ENCODE results near the gene LMNA. TPM values are rescaled to one million over a fixed set of nuclear protein-coding genes. Genes with fewer than 3 reads are reported as not detected.

Gene LMNA
- total RNA-seq, 1 donor: 694 TPM

DNA sequence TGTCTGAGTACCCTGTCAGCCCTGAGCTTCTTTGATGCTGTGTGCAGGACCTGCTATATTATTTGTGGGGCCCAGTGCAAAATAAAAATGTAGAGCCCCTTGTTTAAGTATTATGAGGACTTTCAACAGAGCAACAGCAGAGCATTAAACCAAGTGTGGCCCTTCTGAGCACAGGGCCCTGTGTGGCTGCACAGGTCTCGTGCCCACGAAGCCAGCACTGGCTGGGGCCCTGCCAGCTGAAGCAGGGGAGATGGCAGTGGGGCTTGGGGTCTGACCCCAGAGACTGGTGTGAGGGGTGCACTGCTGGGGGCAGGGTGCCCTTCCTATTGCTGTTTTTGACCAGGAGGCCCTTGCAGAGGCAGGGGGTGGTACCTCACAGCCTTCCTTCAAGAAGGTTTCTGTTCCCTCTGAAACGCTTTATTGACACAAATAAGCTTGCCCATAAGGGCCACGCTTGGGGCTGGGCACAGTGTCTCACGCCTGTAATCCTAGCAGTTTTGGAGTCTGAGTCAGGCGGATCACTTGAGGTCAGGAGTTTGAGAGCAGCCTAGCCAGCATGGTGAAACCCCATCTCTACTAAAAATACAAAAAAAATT is 36.7 kb downstream of the LMNA start:
- TF ChIP-seq, protein P1, sequence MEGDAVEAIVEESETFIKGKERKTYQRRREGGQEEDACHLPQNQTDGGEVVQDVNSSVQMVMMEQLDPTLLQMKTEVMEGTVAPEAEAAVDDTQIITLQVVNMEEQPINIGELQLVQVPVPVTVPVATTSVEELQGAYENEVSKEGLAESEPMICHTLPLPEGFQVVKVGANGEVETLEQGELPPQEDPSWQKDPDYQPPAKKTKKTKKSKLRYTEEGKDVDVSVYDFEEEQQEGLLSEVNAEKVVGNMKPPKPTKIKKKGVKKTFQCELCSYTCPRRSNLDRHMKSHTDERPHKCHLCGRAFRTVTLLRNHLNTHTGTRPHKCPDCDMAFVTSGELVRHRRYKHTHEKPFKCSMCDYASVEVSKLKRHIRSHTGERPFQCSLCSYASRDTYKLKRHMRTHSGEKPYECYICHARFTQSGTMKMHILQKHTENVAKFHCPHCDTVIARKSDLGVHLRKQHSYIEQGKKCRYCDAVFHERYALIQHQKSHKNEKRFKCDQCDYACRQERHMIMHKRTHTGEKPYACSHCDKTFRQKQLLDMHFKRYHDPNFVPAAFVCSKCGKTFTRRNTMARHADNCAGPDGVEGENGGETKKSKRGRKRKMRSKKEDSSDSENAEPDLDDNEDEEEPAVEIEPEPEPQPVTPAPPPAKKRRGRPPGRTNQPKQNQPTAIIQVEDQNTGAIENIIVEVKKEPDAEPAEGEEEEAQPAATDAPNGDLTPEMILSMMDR (IDR thresholded peaks at IDR 0.05; ENCODE audit: insufficient read depth, low read depth, low read length): no peak
- H3K4me3 ChIP-seq (ENCODE audit: low read depth, low read length): no peak overlapping the region
- DNase-seq (ENCODE audit: low read depth): peak; percentile 67

DNA sequence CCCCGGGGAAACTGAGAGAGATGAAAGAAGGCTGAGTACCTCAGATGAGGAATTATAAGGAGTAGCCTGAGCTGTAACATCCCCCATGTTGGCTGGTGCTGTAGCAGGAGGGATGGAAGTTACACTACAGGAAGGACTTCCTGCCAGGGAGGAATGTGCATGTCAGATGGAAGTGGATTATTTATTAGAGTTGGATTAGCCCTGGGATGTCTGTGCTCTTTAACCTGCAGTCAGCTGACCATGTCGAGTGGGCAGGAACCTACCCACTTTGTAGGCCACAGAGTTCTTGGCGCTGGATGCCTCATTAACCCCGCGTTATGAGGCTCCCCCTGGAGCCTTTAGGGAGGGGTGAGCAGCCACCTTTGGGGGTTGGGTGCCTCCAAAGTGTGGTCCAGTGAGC is 38.1 kb downstream of the LMNA start:
- H3K4me3 ChIP-seq (ENCODE audit: low read depth, low read length): no peak overlapping the region
- TF ChIP-seq, protein P1 (IDR thresholded peaks at IDR 0.05; ENCODE audit: insufficient read depth, low read depth, low read length): no peak
- no peak for DNase-seq (ENCODE audit: low read depth)

DNA sequence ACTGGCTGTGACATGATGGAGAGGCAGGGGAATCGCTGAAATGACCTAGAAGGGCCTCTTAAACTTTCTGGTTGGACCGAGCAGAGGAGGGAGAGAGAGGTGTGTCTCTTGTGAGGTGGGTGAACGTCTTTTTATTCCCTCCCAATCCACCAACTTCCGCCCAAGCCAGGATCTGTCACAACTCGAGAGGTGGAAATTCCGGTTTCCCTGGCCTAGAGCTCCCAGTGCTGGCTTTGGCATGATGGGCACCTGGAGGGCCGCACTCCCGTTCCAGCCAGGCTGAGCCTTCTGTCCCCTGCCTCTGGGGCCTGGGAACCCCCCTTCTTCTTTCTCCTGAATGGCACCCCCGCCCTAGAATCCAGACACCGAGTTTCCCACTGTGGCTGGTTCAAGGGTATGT is 38.9 kb downstream of the LMNA start, which contains the start of gene SEMA4A:
Gene SEMA4A (plus strand): TSS at position 224 of the 400 bp plus-strand sequence. CDS start 994 bp downstream, outside the sequence.
- TF ChIP-seq, protein P1 (IDR thresholded peaks at IDR 0.05; ENCODE audit: insufficient read depth, low read depth, low read length): no peak
- DNase-seq (ENCODE audit: low read depth): no peak
- no peak within 1 kb of the TSS for H3K4me3 ChIP-seq (ENCODE audit: low read depth, low read length)

DNA sequence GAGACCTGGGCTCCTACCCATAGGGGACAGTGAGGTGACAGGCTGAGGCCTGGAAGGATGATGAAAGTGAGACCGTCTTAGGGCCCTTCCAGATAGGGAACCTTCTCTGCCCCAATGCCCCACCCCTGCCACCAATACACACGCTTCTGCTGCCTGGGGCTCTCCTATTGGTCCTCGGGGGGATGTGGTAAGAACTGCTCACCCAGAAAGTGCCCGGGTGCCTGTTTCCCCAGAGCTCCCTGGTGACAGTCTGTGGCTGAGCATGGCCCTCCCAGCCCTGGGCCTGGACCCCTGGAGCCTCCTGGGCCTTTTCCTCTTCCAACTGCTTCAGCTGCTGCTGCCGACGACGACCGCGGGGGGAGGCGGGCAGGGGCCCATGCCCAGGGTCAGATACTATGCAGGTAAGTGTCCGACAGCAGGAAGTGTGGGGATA is 39.8 kb downstream of the LMNA start:
- DNase-seq (ENCODE audit: low read depth): no peak
- TF ChIP-seq, protein P1 (IDR thresholded peaks at IDR 0.05; ENCODE audit: insufficient read depth, low read depth, low read length): no peak
- H3K4me3 ChIP-seq (ENCODE audit: low read depth, low read length): no peak overlapping the region

DNA sequence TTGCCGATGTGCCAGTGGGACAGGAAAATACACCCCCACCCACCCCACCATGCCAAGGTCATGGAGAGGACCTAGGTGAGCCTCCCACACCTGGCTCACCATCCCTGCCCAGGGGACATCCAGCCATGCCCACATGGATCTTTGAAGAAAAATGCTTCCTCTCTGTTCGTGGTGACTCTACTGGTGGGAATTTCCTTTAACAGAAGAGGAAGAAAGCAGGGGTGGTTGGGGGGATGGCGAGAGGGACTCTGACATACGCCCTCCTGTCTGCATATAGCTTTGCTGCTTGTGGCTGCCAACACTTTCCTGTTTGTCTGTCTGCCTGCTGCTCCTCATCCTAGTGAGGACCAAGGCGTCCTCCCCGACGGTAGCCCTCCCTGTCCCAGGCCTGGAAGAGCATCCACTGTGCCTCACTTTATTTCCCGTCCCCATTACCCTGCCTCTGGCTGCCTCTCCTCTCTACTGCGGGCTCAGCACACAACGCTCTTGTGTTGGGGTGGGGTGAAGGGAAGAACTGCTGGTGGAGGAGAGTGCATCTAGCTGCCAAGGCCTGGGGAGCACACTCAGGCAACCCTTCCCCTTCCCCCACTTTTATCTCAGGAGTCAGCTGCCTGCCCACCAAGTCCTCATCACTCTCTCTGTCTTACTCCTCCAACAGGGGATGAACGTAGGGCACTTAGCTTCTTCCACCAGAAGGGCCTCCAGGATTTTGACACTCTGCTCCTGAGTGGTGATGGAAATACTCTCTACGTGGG is 41.4 kb downstream of the LMNA start:
- no peak overlapping the region for H3K4me3 ChIP-seq (ENCODE audit: low read depth, low read length)
- TF ChIP-seq, protein P1 (IDR thresholded peaks at IDR 0.05; ENCODE audit: insufficient read depth, low read depth, low read length): no peak
- DNase-seq (ENCODE audit: low read depth): no peak

DNA sequence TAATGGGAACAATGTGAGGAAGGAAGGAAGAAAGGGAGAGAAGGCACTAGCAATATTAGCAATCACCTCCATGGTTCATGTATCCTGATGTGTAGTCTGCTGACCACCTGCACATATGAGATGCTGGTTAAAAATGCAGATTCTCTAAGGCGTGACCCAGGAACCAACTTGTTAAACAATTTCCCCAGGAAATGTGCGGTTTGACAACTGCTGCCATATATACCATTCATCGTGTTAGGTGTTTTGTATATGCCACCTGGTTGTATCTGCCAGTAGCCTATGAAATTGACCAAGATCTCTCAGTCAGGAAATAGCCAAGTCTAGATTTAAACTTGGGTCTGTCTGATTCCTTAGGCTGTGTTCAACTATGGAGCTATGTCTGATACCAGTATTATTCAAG is 43.0 kb downstream of the LMNA start:
- TF ChIP-seq, protein P1 (IDR thresholded peaks at IDR 0.05; ENCODE audit: insufficient read depth, low read depth, low read length): no peak
- no peak overlapping the region for H3K4me3 ChIP-seq (ENCODE audit: low read depth, low read length)
- DNase-seq (ENCODE audit: low read depth): no peak
